Stromal cell of bone marrow (primary cell): Measurements from ENCODE around the gene ARMC7.
A peak's percentile ranks its signal among the peaks of the same experiment; 100 is the strongest.

Experiments
- DNase-seq: peaks from one replicate; pipeline ENCODE4 v3.0.0-alpha.2; 2012; ENCODE audit warnings: low read depth

ARMC7 gene

DNA sequence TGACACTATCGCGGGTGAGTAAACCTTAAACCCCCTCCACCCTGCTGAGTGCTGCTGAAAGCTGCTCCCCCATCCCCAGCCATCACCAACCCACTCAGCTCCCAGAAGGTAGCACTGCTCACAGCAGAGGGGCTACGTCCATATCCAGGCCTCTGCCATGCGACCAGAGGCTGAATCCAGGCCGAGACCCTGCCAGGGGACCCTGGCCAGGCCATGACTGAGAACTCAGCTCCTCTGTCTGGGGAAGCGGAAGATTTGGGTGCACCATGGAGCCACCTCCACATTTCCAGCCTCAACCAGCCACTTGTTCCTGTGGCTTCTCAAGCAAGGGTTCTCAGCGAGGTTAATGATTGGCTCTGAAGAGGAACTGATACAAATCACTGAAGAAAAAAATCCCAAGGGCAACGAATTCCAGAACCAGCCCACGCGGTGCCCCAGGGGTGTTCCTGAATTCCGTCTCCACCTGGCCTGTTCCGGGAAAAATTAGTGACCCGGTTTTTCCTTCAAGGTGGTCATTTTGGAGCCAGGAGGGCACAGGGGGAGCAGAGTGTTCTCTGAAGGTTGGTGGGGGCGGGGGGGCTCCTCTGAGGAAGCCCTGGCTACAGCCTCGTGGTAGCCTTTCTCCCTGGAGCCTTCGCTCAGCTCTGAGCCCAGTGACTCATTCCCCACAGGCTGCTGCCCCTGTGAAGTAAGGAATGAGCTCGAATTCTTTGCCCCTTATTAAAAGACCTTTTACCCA lies 31.3 kb upstream of the ARMC7 start:
- DNase-seq: no peak

DNA sequence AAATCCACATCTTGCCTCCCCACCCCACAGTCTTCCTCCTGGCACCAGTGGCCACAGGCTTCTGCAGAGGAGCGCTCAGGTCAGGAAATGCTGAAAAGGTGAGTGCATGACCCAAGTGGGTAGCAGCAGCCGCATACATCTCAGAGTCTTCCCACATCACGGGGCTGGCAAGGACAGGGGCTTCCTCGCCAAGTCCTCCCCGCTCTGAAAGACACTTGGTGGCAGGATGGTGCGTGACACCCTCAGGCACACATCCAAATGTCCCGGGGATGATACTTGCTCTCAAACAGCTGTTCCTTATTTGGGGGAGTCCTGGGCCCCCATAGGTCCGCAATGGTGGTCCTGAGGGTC lies 30.8 kb upstream of the ARMC7 start:
- DNase-seq: no peak

DNA sequence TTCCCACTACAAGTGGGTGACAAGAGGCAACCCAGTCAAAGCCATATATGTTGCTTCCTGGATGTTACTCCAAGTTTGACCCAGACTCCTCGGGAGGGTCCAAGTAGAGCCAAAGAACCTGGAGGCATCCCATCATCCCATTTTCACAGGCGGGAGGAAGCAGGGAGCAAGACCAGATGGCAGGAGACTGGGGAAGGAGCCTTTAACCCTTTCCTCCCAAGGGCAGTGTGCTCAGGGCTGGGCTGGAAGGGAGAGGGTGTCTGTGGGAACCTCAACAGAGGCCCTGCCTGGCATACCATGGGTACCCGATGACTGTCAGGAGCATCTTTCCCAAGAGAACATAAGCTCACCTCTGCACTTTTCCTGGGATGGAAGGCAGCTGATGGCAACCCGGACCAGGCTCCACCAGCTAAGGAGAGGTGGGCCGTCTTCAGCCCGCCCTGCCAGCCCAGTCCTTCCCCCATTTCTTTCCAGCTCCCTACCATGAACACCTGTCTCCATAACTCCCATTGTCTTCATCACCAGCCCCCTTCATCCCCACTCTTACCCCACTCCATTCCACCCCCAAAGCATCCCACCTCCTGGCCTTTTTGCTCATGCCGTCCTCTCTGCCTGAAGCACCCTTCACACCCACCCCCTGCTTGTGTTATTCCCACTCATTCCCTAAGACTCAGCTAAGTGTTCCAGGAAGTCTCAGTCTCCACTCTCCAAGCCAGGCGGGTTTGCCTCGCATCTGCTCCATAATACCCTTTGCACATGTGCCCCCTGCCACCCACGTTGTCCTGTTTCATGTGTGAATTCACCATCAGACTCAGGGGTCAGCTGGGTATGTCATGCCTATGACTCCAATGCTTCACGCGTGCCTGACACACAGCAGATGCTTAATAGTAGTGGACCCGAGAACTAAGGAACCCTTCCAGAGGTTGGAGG lies 27.9 kb upstream of the ARMC7 start:
- no peak for DNase-seq

DNA sequence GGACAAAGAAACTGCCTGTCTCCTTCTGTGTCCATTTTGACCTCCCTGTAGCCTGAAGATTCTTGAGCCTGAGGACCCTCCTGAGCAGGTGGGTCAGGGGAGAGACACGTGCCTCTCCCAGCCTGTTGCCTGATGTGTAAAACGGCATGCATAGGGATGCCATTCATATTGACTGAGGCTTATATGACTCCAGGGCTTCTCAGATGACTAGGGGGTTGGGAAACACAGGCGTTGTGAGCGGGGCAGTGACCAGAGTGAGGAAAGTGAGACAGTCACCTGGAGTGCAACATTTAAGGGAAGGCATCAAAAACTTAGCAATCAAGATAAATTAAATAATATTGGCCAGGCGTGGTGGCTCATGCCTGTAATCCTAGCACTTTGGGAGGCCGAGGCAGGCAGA lies 27.1 kb upstream of the ARMC7 start:
- no peak for DNase-seq

DNA sequence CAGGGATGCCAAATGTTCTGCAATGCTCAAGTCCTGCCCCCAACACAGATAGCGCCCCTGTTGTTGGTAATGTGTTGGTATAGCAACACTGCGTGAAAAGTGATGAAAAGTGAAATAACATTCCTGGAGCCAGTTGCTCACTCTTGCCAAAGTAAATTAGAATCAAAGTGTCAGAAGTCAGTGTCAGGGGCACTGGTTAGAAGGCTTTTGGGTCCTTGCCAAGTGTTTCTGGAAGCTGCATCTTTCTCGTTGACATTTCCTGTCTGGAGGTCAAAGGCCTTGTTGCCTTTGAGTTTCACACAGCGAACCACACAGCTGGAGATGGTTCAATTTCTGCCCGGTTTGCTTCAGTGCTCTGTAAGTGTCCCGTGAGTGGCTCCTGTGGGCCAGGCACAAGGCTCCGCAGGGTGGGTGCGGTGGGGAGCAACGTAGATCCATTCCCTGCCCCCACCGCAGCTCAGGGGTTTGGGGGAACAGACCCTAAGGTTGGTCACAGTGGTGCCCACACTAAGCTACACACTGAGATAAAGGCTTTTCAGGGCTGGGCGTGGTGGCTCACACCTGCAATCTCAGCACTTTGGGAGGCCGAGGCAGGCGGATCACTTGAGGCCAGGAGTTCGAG lies 25.6 kb upstream of the ARMC7 start:
- DNase-seq: no peak

DNA sequence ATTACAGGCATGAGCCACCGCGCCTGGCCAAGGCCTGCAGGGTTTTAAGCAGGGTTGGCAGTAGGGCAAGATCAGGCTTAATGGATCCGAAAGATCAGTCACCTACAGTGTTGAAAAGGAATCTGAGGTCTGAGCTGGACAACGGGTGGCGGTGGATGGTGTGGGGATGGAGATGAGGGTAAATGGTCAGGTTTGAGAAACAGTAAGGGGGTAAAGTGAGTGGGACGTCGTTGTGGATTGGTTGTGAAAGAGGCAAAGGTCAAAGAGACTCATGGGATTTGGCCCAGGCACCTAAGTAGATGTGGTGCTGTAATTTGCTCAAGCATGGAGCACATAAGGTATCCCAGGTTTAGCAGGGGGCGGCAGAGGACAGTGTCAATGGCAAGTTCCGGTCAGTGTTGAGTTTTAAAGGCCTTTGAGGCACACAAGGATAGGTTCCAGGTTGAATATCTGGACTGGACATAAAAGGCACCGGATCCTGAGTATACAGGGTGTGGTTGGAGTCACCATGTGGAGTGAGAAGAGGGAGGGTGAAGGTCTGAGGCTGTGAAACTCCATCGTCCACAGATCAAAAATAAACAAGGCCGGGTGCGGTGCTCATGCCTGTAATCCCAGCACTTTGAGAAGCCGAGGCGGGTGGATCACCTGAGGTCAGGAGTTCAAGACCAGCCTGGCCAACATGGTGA lies 23.1 kb upstream of the ARMC7 start:
- no peak for DNase-seq

DNA sequence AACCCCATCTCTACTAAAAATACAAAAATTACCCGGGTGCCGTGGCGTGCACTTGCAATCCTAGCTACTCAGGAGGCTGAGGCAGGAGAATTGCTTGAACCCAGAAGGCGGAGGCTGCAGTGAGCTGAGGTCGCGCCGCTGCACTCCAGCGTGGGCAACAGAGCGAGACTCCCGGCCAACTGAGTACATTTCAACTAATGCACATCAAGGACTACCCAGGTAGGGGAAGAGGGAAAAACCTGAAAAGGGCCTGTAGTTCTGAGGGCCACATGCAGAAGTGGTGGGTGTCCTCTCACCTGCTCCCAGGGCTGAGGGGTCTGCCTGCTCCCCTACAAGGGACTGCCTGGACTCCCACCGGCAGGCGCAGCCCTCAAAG lies 22.6 kb upstream of the ARMC7 start:
- no peak for DNase-seq

DNA sequence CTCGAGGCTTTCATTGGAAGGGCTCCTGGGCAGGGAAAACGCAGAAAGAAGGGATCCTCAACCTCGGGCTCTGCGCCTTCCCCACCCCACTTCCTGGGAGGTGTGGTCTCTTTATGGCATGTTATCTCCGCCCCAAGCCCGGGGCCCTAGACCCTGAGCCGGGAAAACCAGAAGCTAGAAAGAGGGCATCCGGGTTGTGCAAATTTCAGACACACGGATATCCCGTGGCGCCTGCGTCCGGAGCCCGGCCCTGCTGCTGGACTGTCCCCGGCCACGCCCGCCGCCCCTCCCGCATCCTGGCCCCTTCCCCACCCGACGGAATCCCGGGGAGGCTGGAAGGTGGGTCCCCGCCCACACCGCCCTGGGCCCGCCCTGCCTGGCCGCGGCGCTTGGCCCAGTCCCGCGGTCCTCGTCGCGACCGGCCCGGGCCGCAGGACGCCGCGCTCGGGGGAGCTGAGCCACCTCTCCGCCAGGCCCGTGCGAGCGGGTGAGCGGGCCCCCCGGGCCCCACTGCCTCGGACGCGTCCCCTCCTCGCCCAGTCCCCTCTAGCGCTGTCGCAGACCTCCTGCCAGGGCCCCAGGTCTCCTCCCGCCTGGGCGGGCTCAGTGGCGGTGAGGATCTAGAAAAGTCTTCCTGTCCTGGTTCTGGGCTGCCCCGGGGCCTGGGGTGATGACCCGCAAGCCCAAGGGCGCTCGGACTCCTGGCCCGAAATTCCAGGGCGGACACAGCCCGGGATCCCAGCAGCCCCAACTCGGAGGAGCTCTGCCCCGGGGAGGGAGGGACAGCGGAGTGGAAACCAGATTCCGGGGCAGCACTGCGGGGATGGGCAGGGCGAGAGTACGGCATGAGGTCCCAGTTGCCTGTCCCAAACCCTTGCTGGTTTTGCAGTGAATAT lies 22.0 kb upstream of the ARMC7 start, which contains the start of gene SLC16A5:
SLC16A5 (plus strand) TSS at position 397 of the 896 bp plus-strand sequence. CDS start 5,683 bp downstream, outside the sequence.
- DNase-seq: peak; percentile 37

DNA sequence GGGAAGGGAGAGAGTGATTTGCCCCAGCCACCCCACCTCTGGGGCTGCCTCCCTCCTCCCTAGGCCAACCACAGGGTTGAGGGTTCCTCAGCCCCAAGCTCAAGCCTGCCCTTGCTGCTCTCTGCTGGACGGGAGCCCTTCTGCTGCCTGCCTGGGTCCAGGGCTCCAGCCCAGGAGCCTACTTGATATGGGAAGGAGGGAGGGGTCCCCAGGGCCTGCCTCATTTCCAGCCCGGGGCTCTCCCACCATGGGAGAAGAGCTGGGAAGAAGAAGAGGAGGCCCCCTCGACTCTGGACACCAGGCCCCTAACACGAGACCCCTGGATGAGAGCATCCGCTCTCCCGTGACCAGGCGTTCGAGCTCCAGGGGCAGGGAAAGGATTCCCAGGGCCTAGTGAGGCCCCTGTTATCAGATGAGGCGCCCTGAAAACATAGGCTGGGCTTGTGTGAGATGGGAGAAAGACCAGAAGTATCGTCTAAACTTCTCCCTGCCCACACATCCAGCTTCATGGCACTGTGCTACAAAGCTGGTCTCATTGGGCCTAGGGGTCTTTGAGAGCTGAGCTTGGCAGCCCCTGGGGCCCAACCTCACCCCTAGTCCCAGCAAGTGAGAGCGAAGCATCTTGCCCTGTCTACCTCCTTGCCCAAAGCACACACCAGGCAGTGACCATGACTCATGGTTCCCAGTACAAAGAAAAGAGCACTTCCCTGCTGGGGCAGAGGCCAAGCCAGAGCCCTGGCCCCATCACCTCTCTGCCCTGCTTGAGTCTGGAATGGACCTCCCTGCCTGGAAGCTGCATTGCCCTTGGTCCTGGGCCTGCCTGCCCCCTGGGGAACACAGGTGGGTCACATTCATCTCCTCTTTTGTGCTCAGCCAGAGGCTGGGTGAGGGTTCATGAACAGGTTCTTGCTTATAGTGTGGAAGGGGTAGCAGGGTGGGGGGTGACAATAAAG lies 21.0 kb upstream of the ARMC7 start:
- no peak for DNase-seq

DNA sequence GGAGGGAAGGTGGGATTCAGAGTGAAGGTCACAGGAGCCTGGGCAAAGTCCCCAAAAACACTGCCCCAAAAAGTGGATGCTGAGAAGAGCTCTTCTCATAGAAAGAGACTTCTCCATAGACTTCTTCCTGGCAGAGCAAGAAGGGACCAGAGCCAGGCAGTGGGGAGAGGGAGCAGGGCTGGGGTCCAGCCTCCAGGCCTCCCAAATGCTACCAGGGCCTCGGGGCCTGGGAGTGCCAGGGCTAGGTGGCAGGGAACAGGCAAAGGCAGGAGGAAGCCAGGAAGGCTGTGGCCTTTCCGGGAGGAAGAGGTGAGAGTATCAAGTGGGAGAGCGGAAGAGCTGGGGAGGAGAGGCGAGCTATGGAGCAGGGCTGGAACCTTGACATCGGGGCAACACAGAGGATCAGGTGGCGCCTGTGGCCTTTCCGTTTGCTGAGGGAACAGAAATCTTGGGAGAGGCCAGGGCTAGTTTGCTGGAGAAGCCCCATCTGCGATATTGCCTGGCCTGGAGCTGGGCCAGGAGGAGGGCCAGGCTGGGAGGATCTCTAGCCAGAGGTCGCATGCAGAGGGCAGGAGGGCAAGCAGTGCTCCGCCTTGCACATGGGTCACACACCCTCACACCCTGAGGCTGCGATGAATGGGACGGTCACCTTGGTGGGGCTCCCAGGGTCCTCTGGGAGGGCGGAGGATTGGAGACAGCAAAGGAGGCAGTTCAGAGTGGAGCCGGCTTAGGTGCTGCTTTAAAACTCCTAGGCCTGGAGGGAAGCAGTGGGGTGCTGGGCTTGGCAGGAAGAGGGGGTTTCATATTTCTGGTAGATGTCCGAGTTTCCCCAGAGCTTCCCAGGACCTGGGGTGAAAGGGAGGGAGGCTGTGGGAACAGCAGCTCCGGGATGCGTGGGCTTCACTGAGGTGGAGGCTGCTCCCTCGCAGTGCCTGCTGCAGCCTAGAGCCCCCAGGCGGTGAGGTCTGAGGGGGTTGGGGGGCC lies 18.6 kb upstream of the ARMC7 start:
- DNase-seq: no peak

DNA sequence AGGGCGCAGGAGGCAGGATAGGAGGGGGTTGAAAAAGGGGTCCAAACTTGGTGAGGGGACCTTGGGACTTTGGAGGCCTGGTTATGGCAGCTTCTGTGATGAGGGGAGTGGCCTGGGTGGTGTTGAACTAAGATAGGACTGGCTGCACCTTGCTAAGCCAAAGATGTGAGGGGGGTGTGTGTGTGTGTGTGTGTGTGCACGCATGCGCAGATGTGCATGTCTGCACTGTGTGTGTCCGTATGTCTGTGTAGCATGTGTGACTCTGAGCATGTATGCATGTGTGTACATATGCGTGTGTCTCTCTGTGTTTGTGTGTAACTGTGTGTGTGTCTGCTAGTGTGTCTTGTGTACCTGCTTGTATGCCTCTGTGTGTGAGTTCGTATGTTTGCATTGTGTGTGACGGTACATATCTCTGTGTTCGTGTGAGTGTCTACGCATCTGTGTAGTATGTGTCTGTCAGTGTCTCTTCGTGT lies 17.9 kb upstream of the ARMC7 start:
- no peak for DNase-seq

DNA sequence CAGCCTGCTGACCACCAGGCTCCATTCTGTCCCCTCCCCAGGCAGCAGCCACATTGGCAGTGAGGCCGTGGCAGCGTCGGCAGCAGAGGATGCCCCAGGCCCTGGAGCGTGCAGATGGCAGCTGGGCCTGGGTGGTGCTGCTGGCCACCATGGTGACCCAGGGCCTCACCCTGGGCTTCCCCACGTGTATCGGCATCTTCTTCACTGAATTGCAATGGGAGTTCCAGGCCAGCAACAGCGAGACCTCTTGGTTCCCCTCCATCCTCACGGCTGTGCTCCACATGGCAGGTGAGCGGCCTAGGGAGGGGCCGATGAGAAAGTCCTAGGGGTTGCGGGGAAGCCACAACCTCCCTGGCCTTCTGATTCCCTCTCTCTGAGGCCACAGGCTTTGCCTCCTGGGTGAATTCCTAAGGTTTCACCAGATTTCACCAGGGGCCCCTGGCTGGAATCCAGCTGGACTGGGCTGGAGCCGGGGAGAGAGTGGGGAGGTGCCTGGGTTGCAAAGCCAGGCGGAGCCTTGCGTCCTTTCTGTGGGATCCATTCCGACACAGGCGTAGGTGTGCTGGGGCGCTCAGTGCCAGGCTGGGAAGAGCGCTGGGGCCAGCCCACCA lies 16.1 kb upstream of the ARMC7 start:
- DNase-seq: no peak

DNA sequence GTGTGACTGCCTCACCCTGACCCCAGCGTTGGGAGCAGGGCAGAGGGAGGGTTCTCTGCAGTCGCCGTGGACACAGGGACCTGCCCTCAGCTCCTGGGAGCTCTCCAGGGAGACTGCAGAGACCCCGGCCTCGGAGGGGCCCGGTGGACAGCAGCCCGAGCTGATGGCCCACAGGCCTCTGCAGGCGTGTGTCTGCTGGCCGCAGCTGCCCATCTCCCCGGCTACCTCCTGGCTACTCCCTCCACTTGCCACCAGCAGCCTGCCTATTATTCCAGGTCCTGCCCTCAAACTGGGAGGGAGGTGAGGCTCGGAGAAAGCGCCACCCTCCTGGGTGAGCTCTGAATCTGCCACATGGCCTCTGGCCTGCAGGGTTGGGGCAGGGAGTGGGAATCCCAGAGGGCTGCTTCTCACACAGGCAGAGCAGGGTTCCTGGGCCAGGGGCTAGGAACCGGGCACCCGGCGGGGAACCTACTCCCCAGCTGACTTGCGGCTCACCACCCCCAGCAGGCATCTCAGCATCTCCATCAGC lies 14.8 kb upstream of the ARMC7 start:
- DNase-seq: no peak

DNA sequence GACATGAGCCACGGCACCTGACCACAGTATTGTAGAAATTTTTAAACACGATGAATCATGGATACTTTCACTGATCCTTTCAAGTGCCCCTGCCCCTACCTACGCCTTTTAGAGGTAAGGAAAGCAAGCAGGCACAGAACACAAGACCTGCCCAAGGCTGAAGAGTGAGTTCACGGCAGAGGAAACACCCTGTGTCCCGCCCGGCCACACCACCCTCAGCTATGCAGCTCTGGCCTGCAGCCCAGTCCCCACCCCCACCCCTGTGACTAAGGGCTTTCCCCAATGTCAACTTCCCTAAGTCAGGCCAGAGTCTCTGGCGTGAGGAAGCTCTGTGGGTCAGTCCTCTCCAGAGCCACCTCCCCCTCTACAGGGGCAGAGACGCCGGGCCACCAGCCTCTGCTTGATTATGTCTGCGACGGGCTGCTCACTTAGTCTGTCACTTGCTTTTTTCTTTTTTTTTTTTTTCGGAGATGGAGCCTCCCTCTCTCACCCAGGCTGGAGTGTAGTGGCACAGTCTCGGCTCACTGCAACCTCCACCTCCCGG lies 13.6 kb upstream of the ARMC7 start:
- no peak for DNase-seq

DNA sequence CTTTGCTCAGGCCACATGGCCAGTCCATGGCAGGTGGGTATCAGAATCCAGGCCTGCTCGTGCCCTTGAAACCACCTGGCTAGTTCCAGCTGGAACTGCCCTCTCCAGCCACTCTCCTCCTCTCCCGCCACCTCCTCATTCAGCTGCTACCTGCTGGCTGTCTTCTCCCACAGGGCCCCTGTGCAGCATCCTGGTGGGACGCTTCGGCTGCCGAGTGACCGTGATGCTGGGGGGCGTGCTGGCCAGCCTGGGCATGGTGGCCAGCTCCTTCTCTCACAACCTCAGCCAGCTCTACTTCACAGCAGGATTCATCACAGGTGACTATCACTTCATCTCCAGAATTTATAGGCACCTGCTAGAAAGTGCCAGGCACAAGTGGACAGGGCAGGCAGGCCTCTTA lies 11.9 kb upstream of the ARMC7 start:
- DNase-seq: no peak

DNA sequence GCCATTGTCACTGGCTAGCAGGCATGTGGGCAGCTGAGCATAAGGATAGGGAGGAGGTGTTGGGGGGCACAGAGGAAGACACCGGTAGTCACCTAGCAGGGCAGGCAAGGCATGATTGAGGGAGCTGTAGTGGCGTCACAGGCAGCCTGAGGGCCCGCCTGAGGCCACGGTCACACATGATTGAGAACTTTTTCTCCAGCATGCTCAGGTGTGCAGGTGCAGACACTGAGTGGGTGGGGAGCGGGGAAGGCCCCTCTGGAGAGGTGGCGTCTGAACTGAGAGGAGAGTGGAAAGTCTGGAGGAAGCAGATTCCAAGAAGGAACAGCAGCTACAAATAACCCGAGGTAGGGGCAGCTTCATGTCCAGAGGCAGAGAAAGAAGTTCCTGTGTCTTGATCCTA lies 10.9 kb upstream of the ARMC7 start:
- DNase-seq: no peak

DNA sequence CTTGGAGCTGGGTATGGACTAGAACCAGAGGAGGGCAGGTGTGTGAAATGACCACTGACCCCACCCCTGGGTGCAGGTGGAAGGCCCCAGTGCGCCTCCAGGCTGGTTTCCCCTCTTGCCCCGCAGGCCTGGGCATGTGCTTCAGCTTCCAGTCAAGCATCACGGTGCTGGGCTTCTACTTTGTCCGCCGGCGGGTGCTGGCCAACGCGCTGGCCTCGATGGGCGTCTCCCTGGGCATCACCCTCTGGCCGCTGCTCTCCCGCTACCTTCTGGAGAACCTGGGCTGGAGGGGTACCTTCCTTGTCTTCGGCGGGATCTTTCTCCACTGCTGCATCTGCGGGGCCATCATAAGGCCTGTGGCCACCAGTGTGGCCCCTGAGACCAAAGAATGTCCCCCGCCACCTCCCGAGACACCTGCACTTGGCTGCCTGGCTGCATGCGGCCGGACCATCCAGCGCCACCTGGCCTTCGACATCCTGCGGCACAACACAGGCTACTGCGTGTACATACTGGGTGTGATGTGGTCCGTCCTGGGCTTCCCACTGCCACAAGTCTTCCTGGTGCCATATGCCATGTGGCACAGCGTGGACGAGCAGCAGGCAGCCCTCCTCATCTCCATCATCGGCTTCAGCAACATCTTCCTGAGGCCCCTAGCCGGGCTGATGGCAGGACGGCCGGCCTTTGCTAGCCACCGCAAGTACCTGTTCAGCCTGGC lies 9.7 kb upstream of the ARMC7 start:
- no peak for DNase-seq
